LNCaP clone FGC (cell line): ENCODE results near the gene LMO3.

ENCODE experiments used
- DNase-seq: peaks from one replicate; pipeline ENCODE4 v3.0.0-alpha.2; 2011; ENCODE audit warnings: low read depth
- H3K4me3 ChIP-seq: 2 replicates; pipeline ENCODE4 v1.5.1; 2011; ENCODE audit warnings: mild to moderate bottlenecking, low read depth, low read length, control low read depth
- TF ChIP-seq, protein P1 (sequence below): IDR thresholded peaks from 2 replicates; pipeline ENCODE4 v1.5.1; 2012; ENCODE audit warnings: mild to moderate bottlenecking; ENCODE audit not compliant: control insufficient read depth, insufficient read depth; ENCODE audit errors: extremely low read depth

The LMO3 gene

DNA sequence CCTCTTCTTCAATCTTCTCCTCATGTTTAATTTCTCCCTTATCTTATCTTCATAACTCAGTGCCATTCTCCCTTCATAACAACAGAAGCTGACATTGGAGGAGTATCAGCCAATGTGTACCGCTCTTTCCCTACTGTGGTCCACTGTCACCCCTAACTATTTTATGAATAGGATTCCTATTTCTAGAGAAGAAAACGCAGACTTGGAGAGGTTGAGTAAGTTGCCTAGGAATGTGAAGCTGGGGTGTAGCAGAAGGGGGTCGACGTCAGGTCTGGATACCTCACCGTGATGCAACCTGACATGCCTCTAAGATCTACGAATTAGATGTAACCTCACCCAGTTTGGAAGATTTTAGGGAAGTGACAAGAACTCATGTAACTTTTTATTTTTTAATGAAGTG is 17.1 kb downstream of the LMO3 start:
- TF ChIP-seq, protein P1, sequence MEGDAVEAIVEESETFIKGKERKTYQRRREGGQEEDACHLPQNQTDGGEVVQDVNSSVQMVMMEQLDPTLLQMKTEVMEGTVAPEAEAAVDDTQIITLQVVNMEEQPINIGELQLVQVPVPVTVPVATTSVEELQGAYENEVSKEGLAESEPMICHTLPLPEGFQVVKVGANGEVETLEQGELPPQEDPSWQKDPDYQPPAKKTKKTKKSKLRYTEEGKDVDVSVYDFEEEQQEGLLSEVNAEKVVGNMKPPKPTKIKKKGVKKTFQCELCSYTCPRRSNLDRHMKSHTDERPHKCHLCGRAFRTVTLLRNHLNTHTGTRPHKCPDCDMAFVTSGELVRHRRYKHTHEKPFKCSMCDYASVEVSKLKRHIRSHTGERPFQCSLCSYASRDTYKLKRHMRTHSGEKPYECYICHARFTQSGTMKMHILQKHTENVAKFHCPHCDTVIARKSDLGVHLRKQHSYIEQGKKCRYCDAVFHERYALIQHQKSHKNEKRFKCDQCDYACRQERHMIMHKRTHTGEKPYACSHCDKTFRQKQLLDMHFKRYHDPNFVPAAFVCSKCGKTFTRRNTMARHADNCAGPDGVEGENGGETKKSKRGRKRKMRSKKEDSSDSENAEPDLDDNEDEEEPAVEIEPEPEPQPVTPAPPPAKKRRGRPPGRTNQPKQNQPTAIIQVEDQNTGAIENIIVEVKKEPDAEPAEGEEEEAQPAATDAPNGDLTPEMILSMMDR: no peak
- no peak overlapping the region for H3K4me3 ChIP-seq
- no peak for DNase-seq

DNA sequence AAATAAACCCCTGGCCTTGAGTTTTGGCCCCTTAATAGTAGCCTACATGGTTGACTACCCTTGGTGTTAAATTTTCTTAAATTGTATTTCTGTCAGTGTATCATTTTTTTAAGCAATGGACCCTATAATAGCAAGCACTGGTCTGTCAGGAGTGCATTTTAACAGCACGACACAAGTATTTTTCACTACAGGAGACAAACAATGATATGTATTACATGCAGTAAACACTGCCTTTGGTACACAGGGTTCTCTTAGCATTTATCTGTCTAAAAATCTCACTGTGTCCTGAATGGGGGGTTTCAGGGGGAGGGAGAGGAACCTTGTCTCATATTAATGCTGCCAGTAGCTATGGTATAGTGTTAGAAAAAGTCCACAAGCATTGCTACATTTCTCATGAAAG is 18.4 kb downstream of the LMO3 start:
- TF ChIP-seq, protein P1: no peak

DNA sequence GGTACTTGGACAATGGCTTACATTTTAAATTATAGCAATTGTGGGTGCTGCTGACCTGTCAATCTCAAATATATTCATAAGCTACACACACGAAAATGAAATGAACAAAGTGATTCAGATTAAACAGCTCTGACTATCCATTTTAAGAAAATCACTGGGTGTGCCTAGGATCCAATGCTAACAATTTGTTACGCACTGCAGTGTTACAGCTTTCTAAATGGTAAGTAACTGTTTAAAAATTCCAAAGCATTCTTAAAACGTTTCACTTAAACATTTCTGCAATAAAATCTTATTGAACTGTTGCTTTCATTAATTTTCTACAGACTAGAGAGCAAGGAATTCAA is 18.9 kb downstream of the LMO3 start:
- no peak for DNase-seq
- TF ChIP-seq, protein P1: no peak
- no peak overlapping the region for H3K4me3 ChIP-seq

More for the DNA sequence above, 18.4 kb downstream of the LMO3 start:
- no peak overlapping the region for H3K4me3 ChIP-seq
- DNase-seq: no peak

DNA sequence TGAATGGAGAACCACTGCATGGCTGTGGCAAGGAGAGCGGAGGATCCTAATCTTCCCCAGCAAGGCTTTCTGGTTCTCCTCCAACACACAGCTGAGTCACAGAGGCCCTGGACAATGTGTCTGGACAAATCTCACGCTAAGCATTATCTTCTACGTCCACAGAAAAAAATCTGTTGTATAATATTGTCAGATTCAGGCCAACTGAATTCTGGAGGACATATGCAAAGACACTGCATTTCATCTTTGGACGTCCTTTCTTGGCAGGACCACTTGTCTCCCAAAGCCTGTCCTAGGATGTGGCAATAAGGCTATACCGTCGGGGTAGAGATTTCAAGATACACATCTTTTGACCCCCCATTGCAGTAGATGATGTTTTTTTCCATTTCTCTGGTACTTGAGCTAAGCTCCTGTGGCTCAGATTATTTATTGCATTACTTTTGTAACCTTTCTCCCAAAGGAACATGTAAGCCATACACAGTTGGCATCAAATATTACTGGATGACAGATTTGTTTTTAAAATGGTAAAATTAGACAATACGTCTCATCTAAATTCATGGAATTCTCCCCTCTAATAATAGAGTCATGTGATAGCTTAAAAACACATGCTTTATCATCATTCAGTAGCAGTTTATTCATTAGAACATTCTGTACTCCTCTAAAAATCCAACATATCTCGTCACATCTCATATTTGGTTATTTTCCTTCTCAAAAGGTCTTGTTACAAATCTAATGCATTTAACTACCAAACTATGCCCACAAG is 19.4 kb downstream of the LMO3 start:
- DNase-seq: no peak
- TF ChIP-seq, protein P1: no peak
- no peak overlapping the region for H3K4me3 ChIP-seq

DNA sequence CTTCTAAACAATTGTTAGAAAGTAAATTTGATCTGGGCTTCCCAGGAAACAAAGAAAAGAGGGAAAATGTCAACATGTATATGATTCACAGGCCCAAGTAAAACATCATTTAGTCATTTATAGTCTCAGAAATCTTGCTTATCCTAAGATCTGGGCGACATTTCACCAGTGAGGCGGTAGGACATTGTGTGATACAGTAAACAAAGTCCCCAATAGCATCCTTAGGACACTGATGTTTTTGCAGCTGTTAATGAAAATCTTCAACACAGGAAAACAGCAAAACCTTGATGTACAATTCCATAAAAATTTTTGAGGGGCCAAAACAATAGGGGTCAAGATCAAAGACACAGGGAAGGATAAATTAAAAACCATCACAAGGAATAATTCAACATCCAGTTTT is 20.2 kb downstream of the LMO3 start:
- no peak for DNase-seq
- TF ChIP-seq, protein P1: no peak
- no peak overlapping the region for H3K4me3 ChIP-seq

DNA sequence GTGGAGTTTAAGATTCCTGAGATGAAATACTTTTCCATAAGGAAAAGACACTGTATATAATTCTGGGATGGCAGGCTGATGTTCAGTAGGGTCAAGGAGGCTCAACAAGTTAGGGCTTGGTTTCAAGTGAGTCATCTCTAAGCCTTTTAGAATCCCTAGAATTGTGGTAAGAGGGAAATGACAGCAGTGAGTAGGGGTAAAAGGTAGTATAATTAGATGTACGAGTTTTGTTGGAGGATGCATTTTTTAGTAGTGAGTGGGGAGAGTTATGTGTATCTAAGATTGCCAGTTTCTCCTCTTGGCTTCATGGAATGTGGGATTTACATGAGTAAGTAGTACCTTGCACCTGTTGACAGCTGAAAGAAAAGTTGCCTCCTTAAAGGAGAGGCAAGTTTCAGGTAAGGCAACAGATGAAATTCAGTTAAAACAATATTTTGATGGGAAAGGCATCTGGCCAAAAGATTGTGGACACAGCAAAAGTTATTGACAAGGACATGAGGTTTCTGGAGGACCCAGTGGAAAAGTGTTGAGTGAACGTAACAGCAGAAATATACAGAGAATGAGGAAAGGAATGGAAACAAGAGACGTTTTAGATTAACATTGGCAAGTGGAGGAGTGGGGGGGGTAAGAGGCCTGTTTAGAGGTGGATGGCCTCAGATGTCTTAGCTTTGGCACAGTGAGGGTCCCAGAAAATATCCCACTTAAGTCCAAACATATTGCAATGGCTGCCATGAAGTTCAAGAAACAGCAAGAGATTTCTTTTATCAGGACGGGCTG is 21.8 kb downstream of the LMO3 start:
- H3K4me3 ChIP-seq: no peak overlapping the region
- no peak for DNase-seq

More for the DNA sequence above, 21.8 kb downstream of the LMO3 start:
- TF ChIP-seq, protein P1: no peak
